ENCODE measurements around the gene PCCB. TPM values are rescaled to one million over a fixed set of nuclear protein-coding genes. Genes with fewer than 3 reads are reported as not detected.
"Not testable (repeated sequence)": the region's sequence is repeated elsewhere in the genome, so short reads cannot be mapped to it uniquely, and the experiment has no call there.

The PCCB gene
- total and polyA plus RNA-seq, 5 donors, result 51.8 to 78.6 (median 71.8) TPM

DNA sequence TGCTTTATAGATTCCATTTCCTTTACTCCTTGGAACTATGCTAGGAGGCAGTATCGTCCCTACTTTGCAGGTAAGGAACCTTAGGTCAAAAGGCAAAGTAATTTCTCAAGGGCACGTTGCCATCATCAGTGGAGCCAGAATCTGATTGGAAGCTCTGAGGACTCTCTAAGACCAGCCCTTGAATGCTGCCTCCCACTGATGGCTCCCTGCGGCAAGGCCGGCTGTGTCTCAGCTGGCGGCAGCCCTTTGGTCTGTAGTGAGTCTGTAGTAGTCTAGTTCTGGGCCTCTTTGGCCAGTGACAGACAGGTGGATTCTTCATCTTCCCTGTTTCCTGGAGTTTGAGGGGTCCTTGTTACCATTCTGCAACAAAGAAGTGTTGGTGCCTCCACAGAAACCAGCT lies 76.2 kb downstream of the PCCB start:
- no peak overlapping the region for H3K27ac ChIP-seq (ENCODE audit: low read length)
- H3K9me3 ChIP-seq (ENCODE audit: control insufficient read depth, low read length), result no peaks in the 10 kb centered on the region
- intact Hi-C loops (cut with DNase I), result no loop called here
- DNase-seq (no peak), ATAC-seq (no peak)
- no peaks in the 10 kb centered on the region for H3K27me3 ChIP-seq (ENCODE audit: control insufficient read depth, insufficient read depth)
- no peak overlapping the region for H3K4me3 ChIP-seq (ENCODE audit: low read length)
- WGBS, result 97% methylated on average over 5 of the region's 5 CpGs
- no peaks in the 10 kb centered on the region for H3K4me1 ChIP-seq (ENCODE audit: control insufficient read depth, insufficient read depth, low read length)

DNA sequence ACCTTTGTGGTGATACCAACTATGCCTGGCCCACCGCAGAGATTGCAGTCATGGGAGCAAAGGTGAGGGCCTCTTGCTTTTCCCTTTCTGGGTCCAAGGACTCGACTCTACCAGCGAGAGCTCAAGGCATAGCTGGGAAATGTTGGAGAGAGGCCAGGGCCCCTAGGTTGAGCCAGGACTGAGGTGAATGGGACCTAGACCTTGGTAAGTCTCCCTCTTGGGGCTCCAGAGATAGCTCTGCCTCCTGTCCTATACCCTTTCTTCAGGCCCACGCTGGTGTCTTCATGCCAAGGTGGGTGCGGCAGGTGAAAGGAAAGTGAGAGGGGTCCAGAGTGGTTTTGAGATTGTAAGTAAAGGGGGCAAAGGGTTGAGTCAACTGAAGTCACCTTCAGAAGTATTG lies 77.5 kb downstream of the PCCB start:
- Histone ChIP-seq H3K4me3 (ENCODE audit: low read length) (no peak overlapping the region), H3K9me3 (ENCODE audit: control insufficient read depth, low read length) (no peaks in the 10 kb centered on the region), H3K4me1 (ENCODE audit: control insufficient read depth, insufficient read depth, low read length) (no peaks in the 10 kb centered on the region), H3K27ac (ENCODE audit: low read length) (no peak overlapping the region), H3K27me3 (ENCODE audit: control insufficient read depth, insufficient read depth) (no peaks in the 10 kb centered on the region)
- WGBS, result 97% methylated on average over 5 of the region's 5 CpGs
- ATAC-seq (peak in 1 of 2 donors; percentile 21), DNase-seq (no peak)
- intact Hi-C loops (cut with DNase I), result no loop called here

DNA sequence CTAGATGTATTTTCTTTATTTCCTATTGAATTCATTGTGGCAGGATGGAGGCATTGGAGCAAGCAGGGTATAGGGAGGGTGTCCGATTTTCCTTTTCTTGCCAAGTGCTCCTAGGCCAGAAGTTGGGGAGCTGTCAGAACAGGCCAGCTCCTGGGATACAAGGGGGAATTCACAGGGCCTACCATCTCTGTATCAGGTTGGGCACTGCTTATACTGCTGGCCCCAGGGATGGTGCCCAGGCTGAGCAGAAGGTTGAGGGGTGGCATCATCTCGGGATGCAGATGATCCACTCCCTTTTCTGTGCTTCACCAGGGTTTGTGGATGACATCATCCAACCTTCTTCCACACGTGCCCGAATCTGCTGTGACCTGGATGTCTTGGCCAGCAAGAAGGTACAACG lies 79.5 kb downstream of the PCCB start:
- Histone ChIP-seq H3K27ac (ENCODE audit: low read length) (no peak overlapping the region), H3K9me3 (ENCODE audit: control insufficient read depth, low read length) (no peaks in the 10 kb centered on the region), H3K27me3 (ENCODE audit: control insufficient read depth, insufficient read depth) (no peaks in the 10 kb centered on the region), H3K4me3 (ENCODE audit: low read length) (no peak overlapping the region), H3K4me1 (ENCODE audit: control insufficient read depth, insufficient read depth, low read length) (no peaks in the 10 kb centered on the region)
- no peak for DNase-seq
- intact Hi-C loops (cut with DNase I), result no loop called here
- no peak for ATAC-seq
- WGBS, result 77% methylated on average over 5 of the region's 5 CpGs

DNA sequence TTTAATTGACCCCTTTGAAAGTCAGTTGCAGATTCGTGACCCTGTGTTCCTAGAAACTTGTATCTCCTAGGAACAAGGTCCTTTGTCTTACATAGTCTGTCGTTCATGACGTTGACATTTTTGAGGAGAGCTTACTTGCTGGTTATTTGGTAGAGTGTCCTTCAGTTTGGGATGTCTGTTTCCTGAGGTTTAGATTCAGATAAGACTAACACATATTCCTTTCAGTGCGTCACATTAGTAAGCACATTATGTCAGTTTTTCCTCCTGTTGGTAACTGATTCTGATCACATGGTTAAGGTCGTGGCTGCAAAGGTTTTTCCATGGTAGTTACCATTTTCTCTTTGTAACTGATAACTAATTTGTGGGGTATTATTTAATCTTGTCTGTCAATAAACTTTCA lies 80.8 kb downstream of the PCCB start:
- ATAC-seq, result no peak
- intact Hi-C loops (cut with DNase I), result no loop called here
- 79% methylated on average over 5 of the region's 5 CpGs for WGBS
- DNase-seq, result no peak
- Histone ChIP-seq H3K4me1 (ENCODE audit: control insufficient read depth, insufficient read depth, low read length) (no peaks in the 10 kb centered on the region), H3K27me3 (ENCODE audit: control insufficient read depth, insufficient read depth) (no peaks in the 10 kb centered on the region), H3K27ac (ENCODE audit: low read length) (no peak overlapping the region), H3K4me3 (ENCODE audit: low read length) (no peak overlapping the region), H3K9me3 (ENCODE audit: control insufficient read depth, low read length) (no peaks in the 10 kb centered on the region)

DNA sequence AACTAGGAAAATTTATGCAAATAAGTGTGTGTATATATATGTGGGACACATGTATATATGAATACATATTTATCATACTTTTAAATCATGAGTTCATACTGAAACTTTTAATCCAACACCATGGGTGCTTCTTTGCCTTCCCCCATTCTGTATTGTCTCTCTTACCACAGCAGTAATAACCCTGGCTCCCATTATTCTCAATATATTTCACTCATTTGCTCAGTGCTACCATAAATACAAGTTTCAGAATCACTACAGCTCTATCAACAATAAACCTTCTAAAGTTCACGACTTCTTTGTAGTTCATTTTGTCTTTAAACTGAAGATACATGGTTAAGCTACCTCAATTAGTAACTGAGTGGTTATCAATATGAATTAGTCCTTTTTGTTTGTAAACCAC lies 82.2 kb downstream of the PCCB start:
- Histone ChIP-seq H3K9me3 (ENCODE audit: control insufficient read depth, low read length) (no peaks in the 10 kb centered on the region), H3K27me3 (ENCODE audit: control insufficient read depth, insufficient read depth) (no peaks in the 10 kb centered on the region), H3K4me1 (ENCODE audit: control insufficient read depth, insufficient read depth, low read length) (no peaks in the 10 kb centered on the region), H3K27ac (ENCODE audit: low read length) (no peak overlapping the region), H3K4me3 (ENCODE audit: low read length) (no peak overlapping the region)
- intact Hi-C loops (cut with DNase I), result no loop called here
- WGBS, result 89% methylated on average over 1 of the region's 1 CpG
- ATAC-seq (no peak), DNase-seq (no peak)

DNA sequence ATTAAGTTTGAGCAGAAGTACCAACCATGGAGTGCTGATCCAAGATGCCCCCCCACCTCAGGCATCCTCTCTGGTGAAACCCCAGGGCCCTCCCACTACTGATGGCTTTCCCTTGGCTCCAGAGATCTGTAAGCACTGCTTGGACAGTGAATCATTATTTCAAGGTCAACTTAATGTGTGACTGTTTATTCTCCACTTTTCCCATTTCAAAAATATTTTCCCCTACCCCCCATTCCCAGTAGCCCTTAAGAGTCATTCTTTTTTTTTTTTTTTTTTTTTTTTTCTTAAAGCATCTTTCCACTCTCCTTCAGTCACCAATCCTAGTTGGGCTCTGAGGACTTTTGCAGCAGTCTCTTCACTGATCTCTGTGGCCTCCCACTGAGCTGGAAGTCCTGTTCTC lies 82.6 kb downstream of the PCCB start:
- Histone ChIP-seq H3K4me3 (ENCODE audit: low read length) (no peak overlapping the region), H3K9me3 (ENCODE audit: control insufficient read depth, low read length) (no peaks in the 10 kb centered on the region), H3K27ac (ENCODE audit: low read length) (no peak overlapping the region), H3K4me1 (ENCODE audit: control insufficient read depth, insufficient read depth, low read length) (no peaks in the 10 kb centered on the region), H3K27me3 (ENCODE audit: control insufficient read depth, insufficient read depth) (no peaks in the 10 kb centered on the region)
- intact Hi-C loops (cut with DNase I), result no loop called here
- DNase-seq (no peak), ATAC-seq (no peak)

DNA sequence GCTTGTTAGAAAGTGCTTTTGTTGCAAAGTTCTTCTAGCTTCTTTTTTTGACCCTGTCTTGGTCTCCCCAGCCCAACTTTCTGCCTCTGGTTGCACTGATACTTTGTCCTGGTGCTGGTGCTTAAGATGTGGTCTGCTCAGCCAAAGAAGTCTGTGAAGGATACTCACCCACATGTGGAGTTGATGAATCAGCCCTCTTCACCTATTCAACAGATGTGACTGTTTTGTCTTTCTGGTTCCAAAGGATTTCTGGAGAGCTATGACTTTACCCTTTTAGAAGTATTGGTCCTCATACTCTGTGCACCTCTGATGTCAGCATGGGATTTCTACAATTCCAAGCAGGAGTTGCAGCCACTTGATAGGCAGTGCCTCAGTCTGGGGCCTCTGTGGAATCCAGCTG lies 84.1 kb downstream of the PCCB start:
- DNase-seq, result no peak
- Histone ChIP-seq H3K27me3 (ENCODE audit: control insufficient read depth, insufficient read depth) (no peaks in the 10 kb centered on the region), H3K27ac (ENCODE audit: low read length) (no peak overlapping the region), H3K4me3 (ENCODE audit: low read length) (no peak overlapping the region), H3K4me1 (ENCODE audit: control insufficient read depth, insufficient read depth, low read length) (no peaks in the 10 kb centered on the region), H3K9me3 (ENCODE audit: control insufficient read depth, low read length) (no peaks in the 10 kb centered on the region)
- no peak for ATAC-seq
- intact Hi-C loops (cut with DNase I), result no loop called here

DNA sequence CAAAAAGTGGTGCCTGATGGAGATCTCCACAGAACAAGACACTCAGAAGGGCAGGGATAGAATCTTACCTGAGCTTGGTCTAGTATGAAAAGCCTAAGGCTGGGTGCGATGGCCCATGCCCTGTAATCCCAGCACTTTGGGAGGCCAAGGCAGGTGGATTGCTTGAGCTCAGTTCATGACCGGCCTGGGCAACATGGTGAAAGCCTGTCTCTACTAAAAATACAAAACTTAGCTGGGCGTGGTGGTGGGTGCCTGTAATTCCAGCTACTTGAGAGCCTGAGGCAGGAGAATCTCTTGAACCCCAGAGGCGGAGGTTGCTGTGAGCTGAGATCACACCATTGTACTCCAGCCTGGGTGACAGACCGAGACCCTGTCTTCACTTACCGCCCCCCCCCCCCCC lies 84.6 kb downstream of the PCCB start:
- H3K4me3 ChIP-seq (ENCODE audit: low read length); H3K27me3 ChIP-seq (ENCODE audit: control insufficient read depth, insufficient read depth); intact Hi-C loops (cut with DNase I); H3K9me3 ChIP-seq (ENCODE audit: control insufficient read depth, low read length); DNase-seq; ATAC-seq; H3K4me1 ChIP-seq (ENCODE audit: control insufficient read depth, insufficient read depth, low read length); H3K27ac ChIP-seq (ENCODE audit: low read length): not testable (repeated sequence)
- 99% methylated on average over 6 of the region's 6 CpGs for WGBS

DNA sequence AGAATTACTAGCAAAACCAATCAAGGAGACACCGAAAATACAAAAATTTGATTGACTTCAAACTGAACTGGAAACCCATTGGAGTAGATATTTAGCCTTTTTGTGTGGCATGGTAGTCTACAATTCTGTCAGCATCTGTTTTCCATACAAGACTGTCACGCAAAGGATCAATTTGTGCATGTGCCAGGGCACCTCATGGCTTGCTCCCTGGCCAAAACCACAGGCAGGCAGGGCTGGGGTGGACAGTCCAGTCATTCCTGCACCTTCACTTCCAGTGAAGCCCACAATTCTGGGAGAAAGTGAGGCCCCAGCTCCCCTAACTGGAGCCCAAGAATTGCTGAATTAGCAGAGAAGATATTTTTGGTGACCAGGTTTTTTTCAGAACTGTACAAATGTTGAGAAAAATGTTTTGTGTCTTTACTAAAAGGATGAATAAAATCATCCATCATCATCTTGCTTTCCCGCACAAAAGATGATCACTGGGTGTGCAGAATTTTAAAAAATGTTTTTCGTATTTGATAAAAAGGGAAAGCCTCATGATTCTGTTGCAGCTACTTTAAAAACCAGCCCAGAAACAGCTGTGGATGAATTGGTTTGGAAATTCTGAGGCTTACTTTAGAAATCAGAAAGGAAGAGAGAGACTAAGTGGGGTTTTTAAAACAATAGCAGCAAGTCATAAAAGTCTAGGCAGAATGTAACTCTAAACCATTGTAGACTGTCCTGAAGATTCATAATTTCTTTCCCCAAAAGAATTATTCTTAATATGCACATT lies 86.4 kb downstream of the PCCB start:
- H3K4me1 ChIP-seq (ENCODE audit: control insufficient read depth, insufficient read depth, low read length), result no peaks in the 10 kb centered on the region
- intact Hi-C loops (cut with DNase I), result no loop called here
- WGBS, result 95% methylated on average over 4 of the region's 4 CpGs
- no peak overlapping the region for H3K4me3 ChIP-seq (ENCODE audit: low read length)
- no peaks in the 10 kb centered on the region for H3K27me3 ChIP-seq (ENCODE audit: control insufficient read depth, insufficient read depth)
- no peak for ATAC-seq
- no peak for DNase-seq
- no peak overlapping the region for H3K27ac ChIP-seq (ENCODE audit: low read length)
- no peaks in the 10 kb centered on the region for H3K9me3 ChIP-seq (ENCODE audit: control insufficient read depth, low read length)

DNA sequence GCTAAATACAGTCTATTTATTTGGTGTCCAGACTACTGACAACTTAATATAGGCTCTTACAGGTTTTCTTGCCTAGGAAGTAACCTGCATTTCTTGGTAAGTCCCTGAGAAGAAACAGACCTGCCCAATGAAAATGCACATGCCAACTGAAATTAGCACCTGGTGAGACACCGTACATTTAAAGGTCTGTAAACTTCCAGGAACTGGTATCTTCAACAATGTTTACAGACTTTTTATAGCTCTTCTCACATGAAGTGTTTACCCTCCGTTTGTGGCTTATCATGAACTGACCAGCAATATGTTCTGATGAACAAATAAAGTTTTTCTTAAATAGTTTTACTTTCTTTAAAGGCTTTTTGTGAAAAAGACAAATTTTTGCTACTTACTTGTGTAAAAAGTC lies 93.3 kb downstream of the PCCB start:
- 68% methylated on average over 2 of the region's 2 CpGs for WGBS
- Histone ChIP-seq H3K27me3 (ENCODE audit: control insufficient read depth, insufficient read depth) (no peaks in the 10 kb centered on the region), H3K4me3 (ENCODE audit: low read length) (no peak overlapping the region), H3K27ac (ENCODE audit: low read length) (no peak overlapping the region), H3K4me1 (ENCODE audit: control insufficient read depth, insufficient read depth, low read length) (peaks cover 3% of the 10 kb centered on the region), H3K9me3 (ENCODE audit: control insufficient read depth, low read length) (no peaks in the 10 kb centered on the region)
- intact Hi-C loops (cut with DNase I), result no loop called here
- ATAC-seq (no peak), DNase-seq (no peak)

DNA sequence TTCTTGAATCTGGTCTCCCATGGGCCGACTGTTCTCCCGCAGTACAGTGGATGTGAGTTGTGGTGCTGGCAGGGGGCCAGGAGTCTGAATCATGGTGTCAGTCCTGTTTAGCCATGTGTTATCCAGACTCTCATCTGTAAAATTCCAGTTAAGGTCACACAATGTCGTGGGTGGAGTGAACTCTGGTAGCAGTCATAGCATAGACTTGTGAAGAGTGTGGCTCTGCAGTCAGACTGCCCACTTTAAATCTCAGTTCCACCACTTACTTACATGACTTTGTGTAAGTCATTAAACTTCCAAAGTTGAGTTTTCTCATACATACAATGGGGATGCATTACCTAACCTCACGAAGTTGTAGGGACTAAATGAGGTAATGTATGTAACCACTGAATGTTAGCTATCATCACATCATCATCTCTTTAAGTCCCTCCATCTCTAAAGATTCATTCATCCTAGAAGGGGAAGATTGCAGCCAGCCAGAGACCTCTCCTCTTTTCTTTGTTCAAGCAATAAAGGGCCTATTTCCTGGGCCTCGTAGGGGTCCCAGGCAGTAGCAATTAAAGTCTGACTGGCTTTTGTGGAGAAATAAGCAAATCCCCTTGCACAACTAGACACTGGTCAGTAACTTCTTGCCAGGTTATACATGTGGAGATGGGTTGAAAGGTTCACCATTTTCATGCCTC lies 93.9 kb downstream of the PCCB start:
- Histone ChIP-seq H3K4me1 (ENCODE audit: control insufficient read depth, insufficient read depth, low read length) (peaks cover 3% of the 10 kb centered on the region), H3K9me3 (ENCODE audit: control insufficient read depth, low read length) (no peaks in the 10 kb centered on the region), H3K4me3 (ENCODE audit: low read length) (no peak overlapping the region), H3K27ac (ENCODE audit: low read length) (no peak overlapping the region), H3K27me3 (ENCODE audit: control insufficient read depth, insufficient read depth) (no peaks in the 10 kb centered on the region)
- intact Hi-C loops (cut with DNase I), result no loop called here
- WGBS, result 53% methylated on average over 5 of the region's 5 CpGs
- ATAC-seq (peak; percentile 84 to 95), DNase-seq (peak; percentile 86 to 88 (median 88))
